Left cardiac atrium (tissue), 4 donors: Measurements from ENCODE around the gene TAAR1. TPM values are rescaled to one million over a fixed set of nuclear protein-coding genes. Genes with fewer than 3 reads are reported as not detected.
A peak's percentile ranks its signal among the peaks of the same experiment; 100 is the strongest.
"Not testable (repeated sequence)": the region's sequence is repeated elsewhere in the genome, so short reads cannot be mapped to it uniquely, and the experiment has no call there.

Source experiments
- ATAC-seq, 2 donors: fragments of 200-7000 bp; cut with Tn5 transposase; one replicate each; pipeline ENCODE4 v1.9.1; 2020; ENCODE audit warnings: mild to moderate bottlenecking in 2 of 2, moderate library complexity in 2 of 2
- DNase-seq: peaks from one replicate; pipeline ENCODE4 v3.0.0-alpha.2; 2020
- intact Hi-C, 2 donors: fragments of 100-400 bp; cut with DNase I; formaldehyde crosslinking; loops; one replicate each; pipeline versions ENCODE4 v1.14.1 to v1.15.1; 2022 to 2023
- long read RNA-seq: library from polyadenylated mRNA; unstranded; transcript quantifications from one replicate; pipeline ENCODE4 v2.0.0, GENCODE V29; 2021
- total RNA-seq, 2 donors: library from RNA; stranded (reverse); fragmentation: NEBNext Ultra II Directional; extraction: Animal tissue kit (Norgen Biotek cat#: 25700); gene quantifications; one replicate each; pipeline ENCODE4 v1.2.1, GENCODE V29; 2021
- donor health status: DM: no; HTN: yes; CAD: no.
- donor health status: DM: no; HTN: yes; CAD: no; lungs with severe emphysema.
- donor health status: DM: yes; HTN: yes; CAD: no.
- donor health status: Dilated cardiomyopathy.

Gene TAAR1
- not detected for total RNA-seq
- long read RNA-seq: 0 reads

GRCh38 chr6:132659082-132659481, at the start of gene TAAR1:
TAAR1 (minus strand) TSS chr6:132659182; CDS start chr6:132646003, 13,179 bp downstream.
- DNase-seq: no peak
- ATAC-seq: no peak
- intact Hi-C loops: no loop called here

GRCh38 chr6:132708771-132709170, 49.8 kb upstream of the TAAR1 start:
- DNase-seq (no peak), ATAC-seq (no peak)
- intact Hi-C loops: no loop called here

DNA sequence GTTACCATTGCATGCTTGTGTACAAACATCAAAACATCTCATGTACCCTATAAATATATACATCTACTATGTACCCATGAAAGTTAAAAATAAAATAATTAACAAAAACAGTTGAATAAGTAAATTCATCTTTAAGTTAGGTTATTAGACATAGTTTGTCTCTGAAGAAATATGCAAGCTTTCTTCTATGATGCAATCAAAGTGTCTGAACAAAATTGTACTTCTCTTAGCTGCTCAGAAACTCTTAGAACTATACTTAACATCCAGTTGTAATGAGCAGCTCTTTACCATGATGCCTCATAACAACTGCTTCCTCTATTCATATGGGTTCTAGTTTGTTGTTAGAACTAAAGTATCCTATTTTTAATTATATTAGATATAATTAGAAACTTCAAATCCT, 49.0 kb upstream of the TAAR1 start:
- intact Hi-C loops: no loop called here
- ATAC-seq (no peak), DNase-seq (no peak)

GRCh38 chr6:132706756-132707155, 47.8 kb upstream of the TAAR1 start:
- ATAC-seq, intact Hi-C loops: not testable (repeated sequence)

DNA sequence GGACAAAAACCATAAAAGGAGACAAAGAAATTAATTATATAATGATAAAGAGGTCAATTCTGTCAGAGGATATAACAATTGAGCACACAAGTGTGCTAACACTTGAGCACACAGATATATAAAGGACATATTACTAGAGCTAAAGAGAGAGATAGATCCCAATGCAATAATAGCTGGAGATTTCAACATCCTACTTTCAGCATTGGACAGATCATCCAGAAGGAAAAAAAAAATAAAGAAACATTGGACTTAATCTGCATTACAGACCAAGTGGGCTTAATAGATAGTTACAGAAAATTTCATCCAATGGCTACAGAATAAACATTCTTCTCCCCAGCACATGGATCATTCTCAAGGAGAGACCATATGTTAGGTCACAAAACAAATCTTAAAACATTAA, 45.0 kb upstream of the TAAR1 start:
- no peak for DNase-seq
- intact Hi-C loops: no loop called here

More at GRCh38 chr6:132706756-132707155, 47.8 kb upstream of the TAAR1 start:
- not testable (repeated sequence) for DNase-seq

GRCh38 chr6:132698608-132699007, 39.6 kb upstream of the TAAR1 start:
- DNase-seq (no peak), ATAC-seq (no peak)
- intact Hi-C loops: no loop called here

More for the DNA sequence above, 45.0 kb upstream of the TAAR1 start:
- ATAC-seq: no peak

DNA sequence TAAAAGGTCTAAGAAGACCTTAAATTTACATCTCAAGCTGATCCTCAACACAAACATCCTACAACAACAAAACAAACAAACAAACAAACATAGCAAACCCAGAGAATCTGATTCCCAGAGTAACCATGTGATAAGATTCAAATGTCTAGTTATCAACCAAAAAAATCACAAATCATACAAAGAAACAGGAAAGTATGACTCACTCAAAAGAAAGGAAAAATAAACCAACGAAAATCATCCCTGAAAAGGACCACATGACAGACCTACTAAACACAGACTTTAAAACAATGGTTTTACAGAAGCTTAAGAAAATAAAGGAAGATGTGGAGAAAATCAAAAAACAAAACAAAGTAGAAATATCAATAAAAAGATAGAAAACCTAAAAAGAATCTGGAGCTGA, 36.8 kb upstream of the TAAR1 start:
- ATAC-seq: no peak
- DNase-seq: no peak
- intact Hi-C loops: no loop called here

DNA sequence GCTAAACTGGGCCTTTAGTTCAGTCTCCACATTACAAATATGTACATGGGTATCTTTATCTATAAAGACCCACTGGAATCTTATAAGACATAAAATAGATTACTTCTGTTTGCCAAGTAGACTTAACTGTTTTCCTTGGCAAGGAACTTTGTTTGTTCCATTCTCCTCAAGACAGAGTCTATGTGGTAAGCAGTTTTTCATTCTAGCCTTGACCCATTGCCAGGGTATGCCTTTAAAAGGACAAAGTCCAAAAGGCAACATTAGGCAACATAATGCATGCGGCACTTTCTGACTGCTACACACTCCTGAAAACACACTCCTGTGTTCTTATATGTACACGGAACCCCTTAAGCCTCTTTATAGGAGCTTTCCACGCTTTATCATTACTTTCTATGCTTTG, 34.5 kb upstream of the TAAR1 start:
- ATAC-seq (no peak), DNase-seq (no peak)
- intact Hi-C loops: no loop called here

GRCh38 chr6:132690678-132691077, 31.7 kb upstream of the TAAR1 start:
- intact Hi-C loops: no loop called here
- ATAC-seq: no peak

DNA sequence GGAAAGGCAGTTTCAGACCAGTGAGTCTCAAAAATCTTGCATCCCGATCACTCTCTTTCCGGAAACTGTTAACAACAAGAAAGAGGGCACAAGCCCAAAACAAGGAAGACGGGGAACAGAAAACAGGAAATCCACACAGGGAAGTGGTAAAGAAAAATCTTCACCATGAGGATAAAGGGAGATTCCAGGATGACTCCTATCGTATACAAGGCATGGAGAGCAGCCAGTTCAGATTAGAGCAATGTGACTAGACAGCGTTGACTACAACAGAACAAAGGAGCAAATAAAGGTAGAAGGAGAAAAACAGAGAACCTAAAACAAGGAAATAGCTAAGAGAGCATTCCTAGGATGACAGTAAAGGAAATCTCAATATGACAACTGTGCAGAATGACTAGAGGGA, 28.3 kb upstream of the TAAR1 start:
- ATAC-seq (peak in 1 of 2 donors; percentile 41), DNase-seq (no peak)
- intact Hi-C loops: no loop called here

More at GRCh38 chr6:132690678-132691077, 31.7 kb upstream of the TAAR1 start:
- no peak for DNase-seq

GRCh38 chr6:132686531-132686930, 27.5 kb upstream of the TAAR1 start:
- no peak for DNase-seq
- intact Hi-C loops: no loop called here
- no peak for ATAC-seq

DNA sequence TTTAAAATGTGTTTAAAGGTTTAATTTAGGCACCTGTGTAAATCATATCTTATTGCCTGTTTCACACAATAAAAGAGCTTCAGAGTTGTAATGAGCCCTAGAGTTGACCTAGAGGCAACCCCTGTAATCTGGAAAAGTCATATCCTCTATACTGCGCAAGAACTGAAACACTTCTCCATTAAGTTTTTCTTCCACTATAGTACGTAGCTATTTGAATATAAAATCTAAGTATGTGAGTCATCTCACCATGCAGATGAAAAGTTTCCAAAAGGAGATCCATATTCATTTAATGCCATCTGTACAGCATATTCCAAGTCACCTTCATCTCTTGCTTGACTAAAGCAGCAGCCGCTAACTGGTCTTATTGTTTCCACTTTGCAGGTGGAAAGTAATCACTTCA, 26.0 kb upstream of the TAAR1 start:
- DNase-seq: no peak
- ATAC-seq: no peak
- intact Hi-C loops: no loop called here

- DNase-seq (no peak), ATAC-seq (no peak)
Measured at GRCh38 chr6:132684272-132684671, 25.3 kb upstream of the TAAR1 start.

DNA sequence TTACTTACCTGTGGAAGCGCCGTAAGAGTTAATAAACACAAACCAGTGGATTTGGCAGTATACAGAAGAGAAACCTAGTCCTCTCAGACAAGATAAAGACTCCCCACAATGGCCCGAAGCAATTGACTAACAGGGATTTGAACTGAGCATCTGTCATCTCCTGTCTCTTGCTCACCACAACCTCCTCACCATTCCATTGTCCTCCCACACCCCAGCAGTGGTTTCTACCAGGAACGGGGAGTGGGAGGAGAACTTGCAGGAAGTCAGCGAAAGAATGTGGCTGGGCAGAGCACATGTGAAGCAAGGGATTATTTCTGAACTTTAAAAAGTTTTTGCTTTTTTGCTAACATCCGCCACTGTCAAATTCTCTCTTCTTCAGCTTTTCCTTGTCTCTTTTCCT, 24.6 kb upstream of the TAAR1 start:
- DNase-seq (no peak), ATAC-seq (peak in 1 of 2 donors; percentile 79)
- intact Hi-C loops: no loop called here

More at GRCh38 chr6:132684272-132684671, 25.3 kb upstream of the TAAR1 start:
- intact Hi-C loops: no loop called here

- intact Hi-C loops: loop anchor here in 1 of 2 donors (10.0 kb wide), 1 partner anchor 86 kb away; no protein-coding TSS in a partner anchor
- not testable (repeated sequence) for DNase-seq, ATAC-seq
Measured at GRCh38 chr6:132679094-132679493, 20.1 kb upstream of the TAAR1 start.

DNA sequence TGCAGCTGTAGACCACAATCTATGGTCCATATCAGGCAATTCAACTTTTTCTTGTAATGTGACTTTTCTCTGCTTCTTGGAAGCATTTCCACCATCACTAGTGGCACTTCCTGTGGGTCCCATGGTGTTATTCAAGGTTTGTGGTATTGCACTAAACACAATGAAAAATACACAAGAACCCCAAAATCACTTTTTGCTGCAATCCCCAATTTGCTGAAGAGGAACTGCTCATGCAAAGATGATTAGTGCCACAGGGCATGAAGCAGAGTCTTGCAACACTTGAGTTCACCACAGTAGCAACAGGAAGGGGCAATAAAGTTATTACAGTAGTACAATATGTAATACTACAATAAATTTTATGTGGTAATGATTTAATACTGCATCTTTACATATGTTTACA, 16.8 kb upstream of the TAAR1 start:
- intact Hi-C loops: loop anchor here in 1 of 2 donors (10.0 kb wide), 1 partner anchor 89 kb away; no protein-coding TSS in a partner anchor
- DNase-seq (no peak), ATAC-seq (no peak)

- ATAC-seq: no peak
- no peak for DNase-seq
- intact Hi-C loops: loop anchor here in 1 of 2 donors (10.0 kb wide), 1 partner anchor 90 kb away; no protein-coding TSS in a partner anchor
Measured at GRCh38 chr6:132675002-132675401, 16.0 kb upstream of the TAAR1 start.

GRCh38 chr6:132673376-132674094, 14.6 kb upstream of the TAAR1 start:
- ATAC-seq (no peak), DNase-seq (no peak)
- intact Hi-C loops: loop anchor here in 1 of 2 donors (10.0 kb wide), 1 partner anchor 91 kb away; no protein-coding TSS in a partner anchor

DNA sequence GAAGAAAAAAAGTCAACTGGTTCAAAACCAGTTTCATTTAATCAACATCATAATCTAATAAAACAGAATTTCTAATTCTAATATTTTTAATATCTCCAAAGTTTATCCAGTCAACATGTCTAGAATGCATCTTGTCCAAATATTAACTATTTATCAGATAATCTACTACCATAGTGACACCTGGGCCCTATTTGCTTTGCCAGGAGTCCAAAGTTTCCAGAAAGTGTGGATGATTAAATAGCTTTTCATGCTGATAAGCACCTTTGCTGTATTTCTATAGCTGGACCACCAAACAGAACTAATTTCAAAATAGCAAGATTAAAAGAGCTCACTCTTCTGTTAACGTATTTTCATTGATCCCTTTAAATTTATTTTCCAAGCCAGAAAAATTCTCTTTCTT, 12.3 kb upstream of the TAAR1 start:
- ATAC-seq: no peak
- DNase-seq: no peak
- intact Hi-C loops: loop anchor here in 1 of 2 donors (10.0 kb wide), 1 partner anchor 94 kb away; no protein-coding TSS in a partner anchor

DNA sequence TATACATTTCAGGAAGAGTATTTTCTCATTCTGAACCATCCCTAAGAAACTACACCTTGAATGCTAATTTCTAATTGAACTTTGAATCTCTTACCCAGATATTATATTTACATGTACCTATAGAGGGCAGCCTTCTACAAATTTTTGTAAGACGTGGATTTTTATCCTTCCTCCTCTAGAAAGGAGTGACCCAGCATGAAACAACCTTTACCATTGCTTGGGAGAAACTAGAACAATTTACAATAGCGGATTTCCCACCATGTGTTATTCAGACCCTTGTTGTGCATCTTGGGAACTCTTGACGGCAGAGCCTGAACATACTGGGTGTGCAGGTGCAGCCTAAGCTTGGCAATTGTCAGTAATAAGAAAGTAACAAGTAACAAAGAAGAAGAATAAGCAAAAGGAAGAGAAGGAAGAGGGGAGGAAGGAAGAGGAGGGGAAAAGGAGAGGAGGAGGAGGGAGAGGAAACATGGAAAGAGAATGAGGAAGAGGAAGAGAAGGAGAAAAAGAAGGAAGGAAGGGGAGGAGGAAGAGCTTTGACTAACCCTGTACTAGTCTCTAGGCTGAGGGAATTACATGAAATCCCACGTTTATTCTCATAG, 10.8 kb upstream of the TAAR1 start:
- intact Hi-C loops: loop anchor here (5.0 to 10.0 kb wide), 2 partner anchors 95 to 98 kb away; no protein-coding TSS in a partner anchor
- DNase-seq: no peak
- peak; percentile 73 to 85 for ATAC-seq
